GM12878 (cell line): ENCODE data around the gene UVSSA.
"Not testable (repeated sequence)": the region's sequence is repeated elsewhere in the genome, so short reads cannot be mapped to it uniquely, and the experiment has no call there.

Source experiments
- BRCA1 ChIP-seq: IDR thresholded peaks from 2 replicates; pipeline ENCODE4 v1.6.1; 2011; ENCODE audit warnings: low read depth, low read length, improper control_type of control experiment
- CHD2 ChIP-seq: IDR thresholded peaks from 2 replicates; pipeline ENCODE4 v1.6.1; 2011; ENCODE audit warnings: low read depth, low read length, improper control_type of control experiment, borderline replicate concordance
- CTCF ChIP-seq, 3 experiments: IDR thresholded peaks in 2 of 3; conservative IDR thresholded peaks in 1 of 3; 2 replicates each; pipeline ENCODE4 v1.5.1; 2011; ENCODE audit warnings: low read depth in 3 of 3, low read length in 3 of 3, mild to moderate bottlenecking in 3 of 3, control low read depth in 2 of 3, moderate library complexity in 2 of 3, inconsistent platforms in 1 of 3, mixed read lengths in 1 of 3; ENCODE audit not compliant: control insufficient read depth in 2 of 3, insufficient read depth in 1 of 3; ENCODE audit errors: extremely low read depth in 1 of 3
- EZH2 ChIP-seq: IDR thresholded peaks from 2 replicates; pipeline ENCODE4 v1.6.1; 2012; ENCODE audit warnings: low read depth, mild to moderate bottlenecking, control low read depth, inconsistent platforms, low read length, borderline replicate concordance; ENCODE audit not compliant: control insufficient read depth
- MXI1 ChIP-seq: fragments of 150-350 bp; IDR thresholded peaks from 2 replicates; pipeline ENCODE4 v1.6.1; 2011; ENCODE audit warnings: low read depth, mild to moderate bottlenecking, inconsistent platforms, low read length, improper control_type of control experiment
- NFYB ChIP-seq: IDR thresholded peaks from 2 replicates; pipeline ENCODE4 v1.6.1; 2011; ENCODE audit warnings: low read depth, mild to moderate bottlenecking, low read length, improper control_type of control experiment, moderate library complexity; ENCODE audit not compliant: insufficient read depth
- POLR2A ChIP-seq: IDR thresholded peaks from 2 replicates; pipeline ENCODE4 v1.6.1; 2011; ENCODE audit warnings: low read depth, mild to moderate bottlenecking, low read length
- POLR2AphosphoS2 ChIP-seq: IDR thresholded peaks from 2 replicates; pipeline ENCODE4 v1.6.1; 2011; ENCODE audit warnings: low read depth, mild to moderate bottlenecking, low read length, improper control_type of control experiment, moderate library complexity
- SPI1 ChIP-seq: IDR thresholded peaks from 2 replicates; pipeline ENCODE4 v1.6.1; 2011; ENCODE audit warnings: low read depth, mild to moderate bottlenecking, low read length, moderate library complexity, borderline replicate concordance; ENCODE audit not compliant: insufficient read depth
- TARDBP ChIP-seq: IDR thresholded peaks from 2 replicates; pipeline ENCODE4 v1.6.1; 2016; ENCODE audit warnings: borderline replicate concordance
- TF ChIP-seq, protein P1 (sequence below): fragments of 450-650 bp; IDR thresholded peaks from 2 replicates; pipeline ENCODE4 v1.6.1; 2018; ENCODE audit warnings: borderline replicate concordance, mild to moderate bottlenecking; ENCODE audit not compliant: partially characterized antibody
- TF ChIP-seq, protein P2 (sequence below): IDR thresholded peaks from 2 replicates; pipeline ENCODE4 v1.6.1; 2011; ENCODE audit warnings: mild to moderate bottlenecking, low read depth, low read length, moderate library complexity; ENCODE audit not compliant: insufficient replicate concordance

GRCh38 chr4:1395389-1395820 lies 48.4 kb downstream of the UVSSA start:
- not testable (repeated sequence) for TF ChIP-seq CTCF (IDR thresholded peaks at IDR 0.05 in 2 of 3, conservative IDR thresholded peaks at IDR 0.05 in 1 of 3; ENCODE audit: control insufficient read depth in 2 of 3, extremely low read depth in 1 of 3, insufficient read depth in 1 of 3, low read depth in 3 of 3, low read length in 3 of 3); MXI1; NFYB; SPI1; EZH2; CHD2; TARDBP; POLR2AphosphoS2; BRCA1; POLR2A
- TF ChIP-seq, protein P1, sequence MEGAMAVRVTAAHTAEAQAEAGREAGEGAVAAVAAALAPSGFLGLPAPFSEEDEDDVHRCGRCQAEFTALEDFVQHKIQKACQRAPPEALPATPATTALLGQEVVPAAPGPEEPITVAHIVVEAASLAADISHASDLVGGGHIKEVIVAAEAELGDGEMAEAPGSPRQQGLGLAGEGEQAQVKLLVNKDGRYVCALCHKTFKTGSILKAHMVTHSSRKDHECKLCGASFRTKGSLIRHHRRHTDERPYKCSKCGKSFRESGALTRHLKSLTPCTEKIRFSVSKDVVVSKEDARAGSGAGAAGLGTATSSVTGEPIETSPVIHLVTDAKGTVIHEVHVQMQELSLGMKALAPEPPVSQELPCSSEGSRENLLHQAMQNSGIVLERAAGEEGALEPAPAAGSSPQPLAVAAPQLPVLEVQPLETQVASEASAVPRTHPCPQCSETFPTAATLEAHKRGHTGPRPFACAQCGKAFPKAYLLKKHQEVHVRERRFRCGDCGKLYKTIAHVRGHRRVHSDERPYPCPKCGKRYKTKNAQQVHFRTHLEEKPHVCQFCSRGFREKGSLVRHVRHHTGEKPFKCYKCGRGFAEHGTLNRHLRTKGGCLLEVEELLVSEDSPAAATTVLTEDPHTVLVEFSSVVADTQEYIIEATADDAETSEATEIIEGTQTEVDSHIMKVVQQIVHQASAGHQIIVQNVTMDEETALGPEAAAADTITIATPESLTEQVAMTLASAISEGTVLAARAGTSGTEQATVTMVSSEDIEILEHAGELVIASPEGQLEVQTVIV, result not testable (repeated sequence)
- TF ChIP-seq, protein P2, sequence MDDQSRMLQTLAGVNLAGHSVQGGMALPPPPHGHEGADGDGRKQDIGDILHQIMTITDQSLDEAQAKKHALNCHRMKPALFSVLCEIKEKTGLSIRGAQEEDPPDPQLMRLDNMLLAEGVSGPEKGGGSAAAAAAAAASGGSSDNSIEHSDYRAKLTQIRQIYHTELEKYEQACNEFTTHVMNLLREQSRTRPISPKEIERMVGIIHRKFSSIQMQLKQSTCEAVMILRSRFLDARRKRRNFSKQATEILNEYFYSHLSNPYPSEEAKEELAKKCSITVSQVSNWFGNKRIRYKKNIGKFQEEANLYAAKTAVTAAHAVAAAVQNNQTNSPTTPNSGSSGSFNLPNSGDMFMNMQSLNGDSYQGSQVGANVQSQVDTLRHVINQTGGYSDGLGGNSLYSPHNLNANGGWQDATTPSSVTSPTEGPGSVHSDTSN, result not testable (repeated sequence)
